Right kidney (tissue), 1 donor: ENCODE measurements around the gene TMEM207.
A peak's percentile ranks its signal among the peaks of the same experiment; 100 is the strongest.

ENCODE experiments used
- DNase-seq: peaks from one replicate; pipeline ENCODE4 v3.0.0-alpha.2; 2016

TMEM207 gene

DNA sequence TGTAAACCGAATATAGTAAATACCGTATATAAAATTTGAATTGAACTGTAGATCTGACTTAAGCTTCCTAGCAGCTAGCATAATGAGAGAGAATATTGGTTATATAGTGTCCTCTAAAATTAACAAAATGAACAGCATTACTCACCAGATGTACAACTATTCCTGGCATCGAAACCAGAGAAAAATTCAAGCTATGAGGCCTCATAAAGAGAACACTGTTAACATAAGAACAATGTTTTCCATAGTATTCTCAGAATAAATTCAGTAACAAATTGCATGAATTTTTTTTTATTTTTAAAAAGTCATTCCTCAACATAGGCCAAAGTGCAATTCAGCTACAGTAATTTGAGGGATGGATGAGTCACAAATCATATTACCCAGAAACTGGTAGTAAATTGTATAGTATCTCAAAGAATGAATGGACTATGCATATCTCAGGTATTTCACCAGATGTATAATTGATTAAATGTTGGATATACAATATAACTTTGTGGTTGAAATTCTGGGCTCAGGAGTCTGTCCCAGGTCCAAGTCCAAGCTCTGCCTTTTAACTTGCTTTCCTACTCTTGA, 5.0 kb downstream of the TMEM207 start:
- no peak for DNase-seq

DNA sequence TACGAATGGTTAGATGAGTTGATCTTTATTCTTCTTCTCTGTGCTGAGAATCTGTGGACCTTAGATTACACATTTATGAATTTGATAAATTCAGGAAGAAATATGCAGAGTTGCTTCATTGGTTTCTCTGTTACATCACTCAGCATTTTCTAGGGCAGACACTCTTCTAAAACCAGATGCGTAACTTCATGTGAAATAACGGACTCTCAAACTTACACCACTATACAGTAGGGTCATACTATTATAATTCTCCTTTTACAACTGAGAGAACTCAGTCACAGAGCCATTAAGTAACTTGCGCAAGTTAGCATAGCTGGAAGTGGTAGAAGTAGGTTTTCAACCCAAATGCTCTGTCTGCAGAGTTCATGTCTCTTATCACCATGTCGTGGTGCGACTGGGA, 5.7 kb downstream of the TMEM207 start:
- no peak for DNase-seq

DNA sequence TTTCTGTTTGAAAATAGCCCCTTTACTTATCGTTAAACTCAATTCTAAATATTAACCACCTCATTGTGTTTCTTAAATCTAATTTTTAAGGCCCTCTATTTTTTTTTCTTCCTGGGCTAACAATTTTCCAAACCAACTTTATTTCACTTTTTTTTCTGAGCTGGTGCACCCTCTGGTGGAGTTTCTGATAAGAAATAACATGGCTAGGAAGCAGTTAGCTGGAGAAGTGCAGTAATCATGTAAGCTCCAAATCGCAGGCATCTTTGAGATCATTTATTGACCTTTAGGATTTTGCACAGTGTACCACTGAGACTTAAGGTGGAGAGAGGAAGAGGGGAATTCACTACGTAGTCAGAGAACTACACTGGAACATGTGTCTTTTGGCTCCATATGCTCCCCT, 6.4 kb downstream of the TMEM207 start:
- DNase-seq: no peak

DNA sequence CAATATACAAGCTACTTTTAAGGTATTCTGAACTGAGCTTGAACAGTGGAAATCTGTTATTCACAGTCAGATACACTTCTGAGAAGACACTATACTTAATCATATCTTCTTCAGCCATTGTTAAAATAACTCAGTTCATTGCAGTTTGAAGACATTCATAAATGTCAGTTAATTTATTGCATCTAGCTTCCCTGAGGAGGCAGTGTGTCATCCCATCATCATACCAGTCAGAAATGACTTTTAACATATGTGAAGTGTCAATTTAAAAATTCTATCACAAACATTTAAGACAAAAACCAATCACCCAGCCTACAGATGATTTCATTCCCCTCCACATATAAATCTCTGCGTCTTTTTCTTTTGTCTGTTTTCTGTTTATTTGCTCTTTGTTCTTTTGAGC, 7.5 kb downstream of the TMEM207 start:
- DNase-seq: no peak

DNA sequence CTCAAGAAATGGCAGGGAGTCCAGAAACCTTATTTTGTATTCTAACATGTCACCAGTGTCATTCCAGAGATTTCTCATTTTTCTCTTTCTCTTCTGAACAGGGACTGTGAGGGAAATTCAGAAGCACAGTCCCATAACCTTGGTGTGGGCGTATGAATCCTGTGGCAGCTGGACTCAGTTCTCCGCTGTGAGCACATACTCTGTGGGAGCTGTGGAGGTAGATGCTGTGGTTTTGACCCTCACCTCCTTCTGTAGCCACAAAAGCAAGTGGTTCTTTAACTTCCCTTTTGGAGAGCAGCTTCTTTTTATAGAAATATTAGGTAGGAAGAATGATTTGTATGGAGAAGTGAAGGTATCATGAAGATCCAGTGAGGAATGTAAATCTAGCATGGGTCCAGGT, 13.4 kb downstream of the TMEM207 start:
- no peak for DNase-seq

DNA sequence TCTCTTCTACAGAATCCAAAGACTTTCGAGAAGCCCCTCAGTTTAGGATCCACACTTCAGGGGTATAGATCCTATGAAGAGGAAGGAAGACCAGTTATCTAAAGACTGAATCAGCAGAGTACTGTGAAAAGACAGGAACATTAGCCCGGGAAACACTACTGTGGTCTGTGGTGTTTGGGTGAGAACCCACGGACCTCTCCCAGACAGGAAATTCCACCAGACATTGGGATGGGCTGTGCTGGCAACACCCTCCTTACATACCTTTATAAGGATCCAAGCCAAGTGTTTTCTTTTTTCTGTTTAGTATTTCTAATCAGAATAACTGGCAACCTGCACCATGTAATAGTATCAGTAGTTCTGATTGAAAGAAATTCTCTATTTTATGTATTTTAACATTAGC, 14.1 kb downstream of the TMEM207 start:
- DNase-seq: no peak

DNA sequence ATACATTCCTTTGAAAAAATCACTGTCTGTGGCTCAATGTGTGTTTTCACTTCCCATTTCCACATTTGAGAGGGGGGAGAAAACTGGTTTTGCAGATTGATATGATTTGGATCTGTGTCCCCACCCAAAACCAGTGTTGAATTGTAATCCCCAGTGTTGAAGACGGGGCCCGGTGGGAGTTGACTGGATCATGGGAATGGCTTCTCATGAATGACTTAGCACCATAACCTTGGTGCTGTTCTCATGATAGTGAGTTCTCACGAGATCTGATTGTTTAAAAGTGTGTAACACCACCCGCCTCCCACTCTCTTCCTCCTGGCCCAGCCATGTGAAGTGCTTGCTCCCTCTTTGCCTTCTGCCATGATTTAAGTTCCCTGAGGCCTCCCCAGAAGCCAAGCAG, 16.1 kb downstream of the TMEM207 start:
- DNase-seq: no peak

DNA sequence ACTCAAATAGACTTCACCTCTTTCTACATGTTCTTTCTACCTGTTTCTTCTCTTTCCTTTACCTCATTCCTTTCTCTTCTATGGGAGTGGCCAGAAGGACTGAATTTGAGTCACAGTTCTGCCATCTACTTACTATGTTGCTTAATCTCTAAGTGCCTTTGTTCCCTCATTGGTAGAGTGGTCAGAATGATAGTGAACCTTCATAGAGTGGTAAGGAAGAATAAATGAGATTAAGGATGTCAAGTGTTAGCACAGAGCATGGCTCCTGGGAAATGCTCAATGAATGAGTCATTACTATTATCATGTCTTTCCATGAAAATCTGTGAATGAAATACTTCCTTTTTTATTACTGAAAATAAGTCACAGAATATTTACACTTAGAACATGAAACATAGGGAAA, 17.5 kb downstream of the TMEM207 start:
- no peak for DNase-seq

DNA sequence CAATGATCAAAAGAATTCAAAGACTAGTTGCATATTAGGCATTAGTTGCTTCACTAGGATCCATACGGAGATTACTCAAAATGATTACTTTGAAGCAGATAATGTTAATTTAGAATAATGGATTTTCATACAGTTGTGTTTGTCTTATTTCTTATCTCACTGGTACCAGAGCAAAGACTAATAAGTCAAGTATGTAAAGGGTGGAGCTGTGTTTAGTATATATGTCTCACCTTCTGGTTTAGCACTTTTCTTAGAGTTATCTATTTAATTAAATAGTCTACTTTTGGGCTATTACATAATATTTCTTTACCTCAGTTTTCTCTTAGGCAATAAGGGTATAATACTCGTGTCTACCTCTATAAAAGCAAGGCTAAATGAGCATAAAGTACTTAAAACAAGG, 18.8 kb downstream of the TMEM207 start:
- DNase-seq: no peak

DNA sequence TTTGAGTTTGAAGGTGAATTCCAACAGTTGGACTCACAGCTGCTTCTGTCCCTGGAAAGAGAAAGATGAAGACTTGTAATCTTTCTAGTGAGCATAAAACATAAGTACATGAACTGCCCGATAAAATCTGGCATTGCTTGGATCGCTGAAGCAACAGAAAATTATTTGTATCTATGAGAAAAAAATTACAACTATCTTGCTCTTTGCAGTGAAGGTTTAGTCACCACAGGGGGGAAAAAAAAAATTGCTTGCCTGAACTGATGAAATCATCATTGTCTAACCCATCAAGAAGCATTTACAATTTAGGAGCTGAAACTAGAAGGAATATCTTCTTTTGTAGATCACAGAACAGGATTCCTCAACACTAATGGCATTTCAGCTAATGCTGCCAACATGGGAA, 20.0 kb downstream of the TMEM207 start:
- DNase-seq: no peak

DNA sequence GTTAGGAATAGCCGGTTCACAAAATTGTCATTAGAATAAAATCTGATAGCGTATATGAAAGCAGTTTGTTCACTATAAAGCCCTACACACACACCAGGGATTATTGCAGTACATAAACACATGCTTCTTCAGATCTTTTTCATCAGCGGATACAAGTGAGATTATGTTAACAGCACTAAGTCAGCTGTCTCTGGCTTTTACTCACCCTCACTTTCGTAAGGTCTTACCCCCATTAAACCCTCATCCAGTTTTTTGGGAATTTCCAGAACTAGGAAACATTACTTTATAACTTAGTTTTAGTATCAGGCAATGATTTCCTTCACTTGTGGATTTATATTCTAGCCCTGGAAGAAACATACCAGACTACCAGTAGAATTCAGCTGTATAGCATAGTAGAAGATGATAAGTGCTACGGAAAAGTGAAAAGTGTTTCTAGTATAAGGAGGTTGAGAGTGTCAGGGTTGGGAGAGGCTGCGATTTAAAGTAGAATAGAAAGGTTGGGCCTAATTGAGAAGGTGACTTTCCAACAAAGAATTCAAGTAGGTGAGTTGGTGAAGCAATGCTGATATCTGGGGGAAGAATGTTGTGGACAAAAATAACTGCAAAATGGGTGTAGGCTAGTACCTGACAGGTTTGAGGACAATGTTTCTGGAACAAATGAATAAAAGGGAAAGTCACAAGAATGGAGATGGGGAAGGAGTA, 22.7 kb downstream of the TMEM207 start:
- DNase-seq: no peak

DNA sequence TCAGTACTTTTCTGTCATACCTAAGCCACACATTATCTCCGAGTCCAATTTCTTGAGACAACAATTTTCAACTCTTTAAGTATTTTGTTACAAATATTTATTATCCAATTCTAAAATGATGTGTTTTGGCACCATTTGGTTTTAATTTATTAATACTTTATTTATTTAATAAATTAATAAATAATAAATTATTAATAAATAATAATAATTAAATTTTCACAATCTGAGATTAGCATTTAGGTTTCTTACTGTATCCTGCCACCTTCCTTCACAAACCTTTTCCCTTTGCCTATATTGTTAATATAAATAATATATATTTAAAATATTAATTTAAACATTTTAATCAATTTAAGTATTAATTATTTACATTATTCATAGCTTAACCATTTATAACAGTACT, 23.9 kb downstream of the TMEM207 start:
- DNase-seq: no peak

DNA sequence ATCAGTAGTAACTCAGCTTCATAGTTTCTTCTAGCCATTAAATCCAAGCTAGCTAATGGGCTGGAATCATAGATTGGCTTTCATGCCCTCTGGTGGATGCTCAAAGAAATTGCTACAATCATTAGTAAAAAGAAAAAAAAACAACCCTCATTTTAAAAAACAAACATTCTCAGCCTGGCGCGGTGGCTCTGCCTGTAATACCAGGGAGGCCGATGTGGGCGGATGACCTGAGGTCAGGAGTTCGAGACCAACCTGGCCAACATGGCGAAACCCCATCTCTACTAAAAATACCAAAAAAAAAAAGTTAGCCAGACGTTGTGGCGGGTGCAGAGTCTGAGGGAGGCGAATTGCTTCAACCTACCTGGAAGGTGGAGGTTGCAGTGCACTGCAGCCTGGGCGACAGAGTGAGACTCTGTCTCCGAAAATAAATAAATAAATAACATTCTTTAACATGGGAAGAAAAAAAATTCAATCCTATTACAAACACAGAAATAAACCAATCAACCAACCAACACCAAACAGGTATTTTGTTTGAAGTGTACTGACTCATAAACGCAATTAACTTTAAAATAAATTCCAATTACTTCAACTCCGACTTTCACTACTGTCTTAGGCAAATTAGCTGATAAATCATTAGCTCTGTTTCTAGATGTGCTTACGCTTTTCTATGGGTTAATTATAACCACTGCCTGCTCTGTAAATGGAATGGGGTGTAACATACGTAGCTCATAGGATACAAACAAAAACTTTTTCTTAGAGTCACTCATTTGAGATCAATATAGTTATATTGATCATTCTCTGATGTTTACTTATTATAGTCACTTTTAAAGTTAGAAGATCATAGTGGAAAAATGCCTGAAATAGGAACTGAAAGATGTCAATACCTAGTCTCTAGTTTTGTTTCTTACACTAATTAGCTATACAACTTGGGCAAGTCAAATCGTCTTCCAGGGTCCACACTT, 24.9 kb downstream of the TMEM207 start:
- peak; percentile 58 for DNase-seq

DNA sequence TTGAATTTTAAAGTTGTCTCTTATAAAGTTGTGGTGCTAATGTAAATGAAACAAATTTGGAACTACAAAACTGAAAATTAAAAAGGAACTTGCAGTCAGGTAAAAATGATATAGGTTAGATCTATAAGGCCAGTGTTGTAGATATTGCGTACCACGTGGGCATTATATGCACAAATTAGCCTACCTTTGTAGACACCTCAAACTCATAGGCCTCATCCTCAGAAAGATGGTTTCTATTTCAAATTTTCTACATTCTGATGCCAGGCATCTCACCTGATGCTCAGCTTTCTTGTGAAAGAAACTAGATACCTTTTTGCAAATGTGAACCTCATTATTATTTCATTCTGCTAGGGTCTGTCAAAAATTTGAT, 25.6 kb downstream of the TMEM207 start:
- DNase-seq: no peak

DNA sequence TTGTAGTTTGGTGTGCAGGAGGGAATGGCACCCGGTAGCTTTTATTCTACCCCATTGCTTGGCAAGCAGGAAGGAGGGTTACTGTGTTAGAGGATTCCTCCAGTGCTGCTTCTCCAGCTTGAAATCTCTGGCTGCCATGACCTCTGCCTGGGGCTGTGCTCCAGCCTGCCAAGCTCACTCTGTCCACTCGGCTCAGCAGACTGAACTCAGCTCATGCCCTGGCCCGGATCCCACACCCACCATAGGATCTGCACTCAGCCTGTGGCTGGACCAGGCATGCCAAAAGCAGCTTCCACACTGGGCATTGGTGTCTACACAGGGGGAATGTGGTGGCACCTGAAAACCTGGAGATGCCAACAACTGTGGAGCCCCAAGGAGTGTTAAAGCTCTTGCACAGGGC, 35.4 kb downstream of the TMEM207 start:
- DNase-seq: no peak

DNA sequence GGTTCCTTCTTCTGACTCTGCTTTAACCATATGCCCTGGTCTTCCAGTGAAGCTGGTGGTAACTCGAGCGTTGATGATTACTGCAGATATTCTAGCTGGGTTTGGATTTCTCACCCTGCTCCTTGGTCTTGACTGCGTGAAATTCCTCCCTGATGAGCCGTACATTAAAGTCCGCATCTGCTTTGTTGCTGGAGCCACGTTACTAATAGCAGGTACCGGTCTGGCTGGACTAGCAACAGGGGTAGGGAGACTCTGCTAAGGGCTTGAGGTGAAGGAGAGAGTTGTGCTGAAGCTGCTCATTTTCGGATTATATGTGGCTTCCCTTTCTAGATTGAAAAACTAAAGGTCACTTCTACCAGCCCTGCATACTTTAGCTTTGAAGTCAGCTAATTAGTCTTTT, 45.0 kb downstream of the TMEM207 start:
- DNase-seq: no peak

DNA sequence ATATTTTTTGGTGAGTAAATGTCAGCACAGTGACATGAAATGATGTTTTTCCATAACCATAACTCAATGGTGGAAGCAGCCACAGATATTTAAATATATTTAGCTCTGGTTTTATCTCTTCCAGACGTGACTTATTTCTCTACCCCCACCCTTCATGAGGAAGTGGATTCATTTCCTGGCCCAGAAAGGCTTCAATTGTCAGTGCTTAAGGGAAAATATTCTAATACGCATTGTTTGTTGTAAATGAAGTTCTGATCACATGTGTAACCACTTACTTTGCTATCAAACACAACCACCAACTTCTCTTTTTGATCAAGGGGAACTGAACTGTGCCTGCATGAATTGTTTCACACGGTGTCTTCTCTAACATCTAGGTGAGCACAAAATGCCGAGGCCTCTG, 47.7 kb downstream of the TMEM207 start:
- no peak for DNase-seq

DNA sequence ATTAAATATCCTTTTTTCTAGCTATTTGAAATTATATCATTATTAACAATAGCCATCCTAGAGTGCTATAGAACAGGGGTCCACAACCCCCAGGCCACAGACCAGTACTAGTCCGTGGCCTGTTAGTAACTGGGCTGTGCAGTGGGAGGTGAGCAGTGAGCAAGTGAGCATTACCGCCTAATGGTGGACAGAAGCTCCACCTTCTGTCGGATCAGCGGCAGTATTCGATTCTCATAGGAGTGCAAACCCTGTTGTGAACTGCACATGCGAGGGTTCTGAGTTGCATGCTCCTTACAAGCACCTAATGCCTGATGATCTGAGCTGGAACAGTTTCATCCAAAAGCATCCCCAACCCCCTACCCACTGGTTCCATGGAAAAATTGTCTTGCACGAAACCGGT, 50.0 kb downstream of the TMEM207 start:
- DNase-seq: no peak

DNA sequence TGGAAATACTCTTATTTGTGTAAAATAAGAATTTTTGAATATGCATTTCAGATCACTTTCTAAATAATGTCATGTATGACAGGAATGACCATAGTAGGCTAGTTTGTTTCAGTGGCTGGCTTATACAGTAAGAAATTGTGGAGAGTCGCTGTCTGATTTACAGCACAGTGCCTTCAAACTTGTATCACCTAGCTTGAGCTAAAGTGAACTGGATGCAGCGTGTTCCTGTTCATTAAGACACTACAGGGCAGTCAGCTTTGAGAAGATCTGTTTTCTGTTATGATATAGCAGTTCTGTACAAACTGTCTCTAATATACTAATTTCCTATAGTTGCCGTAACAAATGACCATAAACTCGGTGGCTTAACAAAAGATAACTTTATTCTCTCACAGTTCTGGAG, 51.8 kb downstream of the TMEM207 start:
- DNase-seq: no peak

DNA sequence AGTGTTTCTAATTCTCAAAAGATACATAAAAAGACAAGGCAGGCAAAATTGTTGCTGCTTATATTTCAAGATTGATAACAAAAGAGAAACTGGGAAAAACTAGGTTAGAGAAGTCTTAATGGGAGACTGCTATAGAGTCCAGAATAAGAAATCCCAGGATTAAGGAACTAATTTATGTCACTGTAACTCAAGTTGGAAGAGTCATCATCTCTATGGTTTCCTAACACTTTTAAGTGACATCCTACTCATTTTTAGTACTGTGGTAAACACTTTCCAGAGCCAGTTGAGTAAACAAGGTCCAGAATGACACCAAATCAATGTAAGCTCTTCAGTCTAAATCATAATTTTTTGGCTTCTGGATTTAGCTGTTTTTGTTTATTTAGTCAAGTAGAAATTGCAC, 53.7 kb downstream of the TMEM207 start:
- no peak for DNase-seq

DNA sequence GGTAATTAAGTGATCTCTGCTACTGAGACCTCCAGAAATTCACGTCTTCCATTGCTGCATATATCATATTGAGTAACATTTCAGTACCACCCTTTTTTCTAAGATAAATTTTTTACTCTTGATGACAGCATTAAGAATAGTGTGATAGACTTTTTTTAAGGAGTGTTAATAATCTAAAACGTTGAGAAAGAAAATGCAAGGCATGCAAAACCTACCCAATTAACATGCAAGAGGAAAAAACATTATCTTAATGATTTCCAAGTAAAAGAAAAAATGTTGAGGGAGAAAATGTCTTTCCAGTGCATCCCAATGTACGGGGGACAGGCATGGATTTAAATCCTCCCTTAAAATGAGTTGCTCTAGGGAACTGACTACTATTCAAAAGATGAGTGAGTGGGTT, 61.0 kb downstream of the TMEM207 start:
- DNase-seq: no peak

DNA sequence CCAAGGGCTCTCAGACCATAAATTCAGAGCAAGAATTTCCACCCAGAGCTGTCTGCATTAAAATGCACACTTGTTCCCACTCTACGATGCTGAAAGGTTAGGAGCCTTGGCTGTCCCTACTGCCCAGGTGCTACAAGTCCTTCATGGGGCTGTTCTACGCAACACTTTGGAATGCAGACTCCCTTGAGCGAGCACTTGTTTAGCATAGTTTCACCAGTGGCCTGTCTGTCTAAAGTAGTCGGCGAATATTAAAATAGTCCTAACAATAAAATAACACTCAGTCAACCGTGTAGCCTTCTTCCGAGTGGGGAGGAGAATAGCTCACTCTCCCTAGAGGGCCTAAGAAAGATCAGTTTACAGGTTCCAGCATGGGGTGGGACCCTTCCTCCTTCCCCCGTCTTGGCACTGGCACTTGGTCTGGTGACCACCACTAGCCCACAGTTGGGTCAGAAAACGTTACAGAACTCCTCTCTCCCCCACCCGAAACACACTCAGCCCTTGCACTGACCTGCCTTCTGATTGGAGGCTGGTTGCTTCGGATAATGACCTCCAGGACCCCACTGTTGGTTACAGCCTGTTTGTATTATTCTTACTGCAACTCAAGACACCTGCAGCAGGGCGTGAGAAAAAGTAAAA, 62.0 kb downstream of the TMEM207 start, which contains the start of gene CLDN16:
Gene CLDN16, plus strand, starts transcription at position 586 of the 636 bp plus-strand sequence. CDS start 167 bp downstream, outside the sequence.
- peak; percentile 14 for DNase-seq
